GM23248 (cell line): ENCODE results near the gene PLD4.

Experiments
- EZH2 ChIP-seq: fragments of 200-600 bp; sonication (generic); IDR thresholded peaks from 2 replicates; pipeline ENCODE4 v1.6.1; 2018; ENCODE audit warnings: antibody characterized with exemption, mild to moderate bottlenecking; ENCODE audit not compliant: insufficient read depth, poor library complexity, severe bottlenecking
- EZH2phosphoT487 ChIP-seq: fragments of 200-600 bp; sonication (generic); IDR thresholded peaks from 2 replicates; pipeline ENCODE4 v1.6.1; 2018; ENCODE audit warnings: antibody characterized with exemption, moderate library complexity, mild to moderate bottlenecking, low read depth; ENCODE audit not compliant: insufficient read depth

- TF ChIP-seq EZH2 (no peak), EZH2phosphoT487 (no peak)
These were observed 30.7 kb downstream of the PLD4 start for GRCh38 chr14:104955396-104955770.
